ENCODE results near the gene PKHD1.

DNA sequence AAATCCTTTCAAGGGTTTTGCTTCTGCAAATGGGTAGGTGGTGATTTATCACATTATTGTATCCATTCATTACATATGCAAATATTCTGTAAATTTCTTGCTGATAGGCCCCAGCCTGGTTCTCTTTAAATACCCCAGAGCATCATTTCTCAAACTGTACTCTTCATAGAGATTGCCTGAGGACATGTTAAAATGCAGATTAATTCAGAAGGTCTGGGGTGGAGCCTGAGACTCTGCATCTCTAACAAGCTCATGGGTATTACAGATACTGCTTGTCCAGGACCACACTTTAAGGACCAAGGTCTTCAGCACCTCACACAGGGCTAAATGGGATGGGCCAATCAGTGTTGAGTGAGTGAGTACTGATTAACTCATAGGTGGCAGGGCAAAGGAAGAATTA lies 46.3 kb downstream of the PKHD1 start:
- TF ChIP-seq, protein P1, sequence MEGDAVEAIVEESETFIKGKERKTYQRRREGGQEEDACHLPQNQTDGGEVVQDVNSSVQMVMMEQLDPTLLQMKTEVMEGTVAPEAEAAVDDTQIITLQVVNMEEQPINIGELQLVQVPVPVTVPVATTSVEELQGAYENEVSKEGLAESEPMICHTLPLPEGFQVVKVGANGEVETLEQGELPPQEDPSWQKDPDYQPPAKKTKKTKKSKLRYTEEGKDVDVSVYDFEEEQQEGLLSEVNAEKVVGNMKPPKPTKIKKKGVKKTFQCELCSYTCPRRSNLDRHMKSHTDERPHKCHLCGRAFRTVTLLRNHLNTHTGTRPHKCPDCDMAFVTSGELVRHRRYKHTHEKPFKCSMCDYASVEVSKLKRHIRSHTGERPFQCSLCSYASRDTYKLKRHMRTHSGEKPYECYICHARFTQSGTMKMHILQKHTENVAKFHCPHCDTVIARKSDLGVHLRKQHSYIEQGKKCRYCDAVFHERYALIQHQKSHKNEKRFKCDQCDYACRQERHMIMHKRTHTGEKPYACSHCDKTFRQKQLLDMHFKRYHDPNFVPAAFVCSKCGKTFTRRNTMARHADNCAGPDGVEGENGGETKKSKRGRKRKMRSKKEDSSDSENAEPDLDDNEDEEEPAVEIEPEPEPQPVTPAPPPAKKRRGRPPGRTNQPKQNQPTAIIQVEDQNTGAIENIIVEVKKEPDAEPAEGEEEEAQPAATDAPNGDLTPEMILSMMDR (IDR thresholded peaks at IDR 0.05) = no peak
- TF ChIP-seq NFIC (IDR thresholded peaks at IDR 0.05; ENCODE audit: borderline replicate concordance) (no peak), POLR2AphosphoS5 (IDR thresholded peaks at IDR 0.05; ENCODE audit: low read depth, low read length) (no peak), RAD21 (IDR thresholded peaks at IDR 0.05; ENCODE audit: low read length) (no peak)

Measured in SK-N-SH (cell line).